Lung (tissue), 12 donors: Measurements from ENCODE around the gene CRACR2B. TPM values are rescaled to one million over a fixed set of nuclear protein-coding genes. Genes with fewer than 3 reads are reported as not detected.

Experiments
- ATAC-seq: fragments of 200-7000 bp; cut with Tn5 transposase; one replicate; pipeline ENCODE4 v1.9.1; 2020; ENCODE audit warnings: moderate number of reproducible peaks; ENCODE audit not compliant: insufficient read depth, low FRiP score
- DNase-seq, 3 donors: peaks; one replicate each; pipeline ENCODE4 v3.0.0-alpha.2; 2013 to 2017
- H3K27ac ChIP-seq, 2 donors: one replicate each; pipeline ENCODE4 v1.5.1; 2013; ENCODE audit warnings: mild to moderate bottlenecking in 2 of 2, moderate library complexity in 2 of 2, control low read depth in 1 of 2, inconsistent platforms in 1 of 2, low read depth in 1 of 2, low read length in 1 of 2
- H3K27me3 ChIP-seq, 3 donors: one replicate each; pipeline ENCODE4 v1.5.1; 2013; ENCODE audit warnings: low read length in 2 of 3; ENCODE audit not compliant: control insufficient read depth in 3 of 3, insufficient read depth in 3 of 3
- H3K36me3 ChIP-seq, 4 donors: one replicate each; pipeline ENCODE4 v1.5.1; 2013; ENCODE audit warnings: low read length in 4 of 4, mild to moderate bottlenecking in 1 of 4, moderate library complexity in 1 of 4; ENCODE audit not compliant: control insufficient read depth in 4 of 4, insufficient read depth in 4 of 4
- H3K4me1 ChIP-seq, 5 donors: one replicate each; pipeline ENCODE4 v1.5.1; 2013; ENCODE audit warnings: low read length in 5 of 5, mild to moderate bottlenecking in 2 of 5, moderate library complexity in 1 of 5; ENCODE audit not compliant: control insufficient read depth in 5 of 5, insufficient read depth in 5 of 5
- H3K4me3 ChIP-seq: one replicate; pipeline ENCODE4 v1.5.1; 2013; ENCODE audit warnings: mild to moderate bottlenecking, control low read depth, moderate library complexity
- H3K9ac ChIP-seq, 2 donors: one replicate each; pipeline ENCODE4 v1.5.1; 2013; ENCODE audit warnings: low read length in 2 of 2, control low read depth in 1 of 2; ENCODE audit not compliant: insufficient read depth in 1 of 2
- H3K9me3 ChIP-seq, 4 donors: one replicate each; pipeline ENCODE4 v1.5.1; 2013; ENCODE audit warnings: low read length in 3 of 4, mild to moderate bottlenecking in 1 of 4, moderate library complexity in 1 of 4; ENCODE audit not compliant: control insufficient read depth in 4 of 4, insufficient read depth in 3 of 4
- WGBS, 2 donors: extraction: QIAGEN DNeasy Blood & Tissue Kit; methylation state at CpG; one replicate each; pipeline ENCODE4 v1.1.7; 2013; 5-methylcytosine and 5-hydroxymethylcytosine counted together
- polyA plus RNA-seq, 2 donors: library from polyadenylated mRNA; stranded (reverse); fragments of 200-250 nt; gene quantifications; one replicate each; pipeline ENCODE4 v1.2.1, GENCODE V29; 2013
- total RNA-seq, 2 donors: library from RNA; depleted of rRNA in 1 of 2; stranded (reverse); fragments of >200 nt in 1 of 2; gene quantifications; one replicate each; pipeline ENCODE4 v1.2.1, GENCODE V29; 2014 to 2021
- TF ChIP-seq, protein P1 (sequence below): IDR thresholded peaks from 2 replicates; pipeline ENCODE4 v1.5.1; 2012; ENCODE audit warnings: mild to moderate bottlenecking; ENCODE audit errors: control extremely low read depth, extremely low read depth
- donor health status: control.
- donor health status: control.
- donor health status: Bipolar disorder and iron deficiency.
- donor health status: healthy.
- donor health status: DM: yes; HTN: yes; CAD: no.

CRACR2B gene
- total and polyA plus RNA-seq, 4 donors: 17.9 to 45.1 (median 31.7) TPM

- ATAC-seq (no peak), DNase-seq (no peak)
- no peak overlapping the region for H3K4me3 ChIP-seq
- TF ChIP-seq, protein P1, sequence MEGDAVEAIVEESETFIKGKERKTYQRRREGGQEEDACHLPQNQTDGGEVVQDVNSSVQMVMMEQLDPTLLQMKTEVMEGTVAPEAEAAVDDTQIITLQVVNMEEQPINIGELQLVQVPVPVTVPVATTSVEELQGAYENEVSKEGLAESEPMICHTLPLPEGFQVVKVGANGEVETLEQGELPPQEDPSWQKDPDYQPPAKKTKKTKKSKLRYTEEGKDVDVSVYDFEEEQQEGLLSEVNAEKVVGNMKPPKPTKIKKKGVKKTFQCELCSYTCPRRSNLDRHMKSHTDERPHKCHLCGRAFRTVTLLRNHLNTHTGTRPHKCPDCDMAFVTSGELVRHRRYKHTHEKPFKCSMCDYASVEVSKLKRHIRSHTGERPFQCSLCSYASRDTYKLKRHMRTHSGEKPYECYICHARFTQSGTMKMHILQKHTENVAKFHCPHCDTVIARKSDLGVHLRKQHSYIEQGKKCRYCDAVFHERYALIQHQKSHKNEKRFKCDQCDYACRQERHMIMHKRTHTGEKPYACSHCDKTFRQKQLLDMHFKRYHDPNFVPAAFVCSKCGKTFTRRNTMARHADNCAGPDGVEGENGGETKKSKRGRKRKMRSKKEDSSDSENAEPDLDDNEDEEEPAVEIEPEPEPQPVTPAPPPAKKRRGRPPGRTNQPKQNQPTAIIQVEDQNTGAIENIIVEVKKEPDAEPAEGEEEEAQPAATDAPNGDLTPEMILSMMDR: no peak
- peaks cover 0 to 11% (median 4%) of the 10 kb centered on the region in 5 donors for H3K4me1 ChIP-seq
- WGBS, 2 donors: 78 to 88% methylated on average over 35 to 36 of the region's 36 CpGs
- H3K9me3 ChIP-seq: no peaks in the 10 kb centered on the region
- no peak overlapping the region for H3K27ac ChIP-seq
- H3K27me3 ChIP-seq: no peaks in the 10 kb centered on the region
- H3K36me3 ChIP-seq: no peaks in the 10 kb centered on the region
- H3K9ac ChIP-seq: no peak overlapping the region
These were observed 45.2 kb upstream of the CRACR2B start for GRCh38 chr11:782264-783174.

DNA sequence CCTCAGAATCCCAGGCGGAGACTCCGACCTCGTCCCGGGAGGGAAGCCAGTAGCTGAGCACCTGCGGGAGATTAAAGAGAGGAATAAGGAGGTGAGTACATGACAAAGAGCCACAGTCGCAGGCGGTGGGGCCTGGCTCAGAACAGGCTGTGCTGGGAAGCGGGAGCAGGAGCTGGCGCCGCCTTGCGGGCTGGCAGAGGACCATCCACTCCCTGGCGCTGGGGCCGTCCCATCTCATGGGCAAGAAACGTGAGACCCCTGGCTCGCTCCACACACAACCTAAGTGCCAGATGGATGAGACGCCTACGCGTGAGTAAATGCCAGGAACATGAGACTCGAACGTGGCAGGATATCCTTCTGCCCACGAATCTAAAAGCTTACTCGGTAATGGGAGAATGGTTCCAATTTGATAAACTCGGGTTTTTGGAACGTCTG lies 44.1 kb upstream of the CRACR2B start:
- no peaks in the 10 kb centered on the region for H3K27me3 ChIP-seq
- no peaks in the 10 kb centered on the region for H3K36me3 ChIP-seq
- 38 to 40% methylated on average over 24 of the region's 24 CpGs for WGBS, 2 donors
- TF ChIP-seq, protein P1: peak; percentile 22
- DNase-seq (peak; percentile 70 to 80 (median 78)), ATAC-seq (peak; percentile 77)
- H3K27ac ChIP-seq: no peak overlapping the region
- H3K9ac ChIP-seq: no peak overlapping the region
- H3K4me3 ChIP-seq: no peak overlapping the region
- H3K4me1 ChIP-seq: peaks cover 0 to 7% (median 3%) of the 10 kb centered on the region in 5 donors
- no peaks in the 10 kb centered on the region for H3K9me3 ChIP-seq

GRCh38 chr11:786235-787083 lies 41.3 kb upstream of the CRACR2B start:
- no peak overlapping the region for H3K4me3 ChIP-seq
- DNase-seq (no peak), ATAC-seq (no peak)
- no peaks in the 10 kb centered on the region for H3K9me3 ChIP-seq
- H3K27ac ChIP-seq: no peak overlapping the region
- H3K9ac ChIP-seq: no peak overlapping the region
- 81 to 89% methylated on average over 23 to 24 of the region's 24 CpGs for WGBS, 2 donors
- H3K27me3 ChIP-seq: no peaks in the 10 kb centered on the region
- H3K4me1 ChIP-seq: peaks cover 0 to 7% (median 3%) of the 10 kb centered on the region in 5 donors
- peaks cover 0 to 4% (median 0%) of the 10 kb centered on the region in 4 donors for H3K36me3 ChIP-seq
- TF ChIP-seq, protein P1: no peak
